Body of pancreas (tissue), 4 donors: ENCODE data around the gene HNRNPU. TPM values are rescaled to one million over a fixed set of nuclear protein-coding genes. Genes with fewer than 3 reads are reported as not detected.

ENCODE experiments used
- ATAC-seq: fragments of 150-250 bp; one replicate; pipeline ENCODE4 v1.9.1; 2016
- DNase-seq, 4 donors: peaks; one replicate each; pipeline ENCODE4 v3.0.0-alpha.2; 2019
- H3K27ac ChIP-seq, 4 donors: fragments of 200-600 bp; sonication (generic); 1 replicate in 3 of 4; 2 replicates in 1 of 4; pipeline versions ENCODE4 v1.5.1 to v1.6.1; 2016 to 2019; ENCODE audit warnings: mild to moderate bottlenecking in 1 of 4, mixed read lengths in 1 of 4, moderate library complexity in 1 of 4
- H3K27me3 ChIP-seq, 2 donors: fragments of 200-600 bp; sonication (generic); one replicate each; pipeline ENCODE4 v1.6.0; 2016; ENCODE audit warnings: mild to moderate bottlenecking in 1 of 2
- H3K36me3 ChIP-seq, 2 donors: fragments of 200-600 bp; sonication (generic); replicated peaks in 1 of 2; 2 replicates each; pipeline ENCODE4 v1.5.1; 2016; ENCODE audit warnings: low read depth in 2 of 2; ENCODE audit not compliant: insufficient read depth in 1 of 2
- H3K4me1 ChIP-seq: fragments of 200-600 bp; sonication (generic); one replicate; pipeline ENCODE4 v1.6.0; 2016
- H3K4me3 ChIP-seq, 2 donors: fragments of 200-600 bp; sonication (generic); 1 replicate in 1 of 2; 2 replicates in 1 of 2; pipeline ENCODE4 v1.5.1; 2016 to 2019
- H3K9me3 ChIP-seq, 3 donors: fragments of 200-600 bp; sonication (generic); 1 replicate in 2 of 3; 2 replicates in 1 of 3; pipeline ENCODE4 v1.5.1; 2016
- POLR2A ChIP-seq, 3 donors: fragments of 450-650 bp; IDR thresholded peaks; one replicate each; pipeline ENCODE4 v1.6.1; 2016; ENCODE audit warnings: antibody characterized with exemption in 3 of 3, mild to moderate bottlenecking in 2 of 3
- WGBS, 2 donors: methylation state at CpG; one replicate each; pipeline ENCODE4 v1.1.5; 2017; 5-methylcytosine and 5-hydroxymethylcytosine counted together
- intact Hi-C: fragments of 100-400 bp; cut with DNase I; formaldehyde crosslinking; loops from one replicate; pipeline ENCODE4 v1.15.1; 2023
- total RNA-seq, 2 donors: library from RNA; depleted of rRNA; stranded (reverse); fragments of >200 nt; gene quantifications; one replicate each; pipeline ENCODE4 v1.1.0, GENCODE V29; 2016
- TF ChIP-seq, protein P1 (sequence below), 7 experiments: fragments of 450-650 bp in 4 of 7; fragments of 200-600 bp in 3 of 7; sonication (generic) in 3 of 7; IDR thresholded peaks; one replicate each; pipeline ENCODE4 v1.5.1; 2016 to 2019; ENCODE audit warnings: antibody characterized with exemption in 7 of 7

Gene HNRNPU
- total RNA-seq, 2 donors from 2014 or later: 201 to 294 TPM

DNA sequence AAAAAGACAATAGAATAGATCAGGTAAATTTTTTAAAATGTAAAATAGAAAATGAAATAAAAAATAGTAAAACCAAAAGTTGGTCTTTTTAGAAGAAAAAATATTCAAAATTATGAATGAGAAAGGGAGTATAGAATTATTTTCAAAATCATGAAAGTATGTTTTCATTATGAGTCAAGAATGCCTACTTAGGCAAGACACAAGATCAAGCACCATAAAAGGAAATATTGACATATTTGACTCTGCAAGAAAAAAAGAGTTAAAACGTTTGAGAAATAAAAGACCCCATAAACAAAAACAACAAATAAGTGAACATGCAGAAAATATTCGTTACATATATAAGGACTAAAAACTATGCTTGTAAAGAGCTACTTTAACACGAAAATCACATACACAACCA, 33.7 kb downstream of the HNRNPU start:
- ATAC-seq: no peak
- intact Hi-C loops: no loop called here

DNA sequence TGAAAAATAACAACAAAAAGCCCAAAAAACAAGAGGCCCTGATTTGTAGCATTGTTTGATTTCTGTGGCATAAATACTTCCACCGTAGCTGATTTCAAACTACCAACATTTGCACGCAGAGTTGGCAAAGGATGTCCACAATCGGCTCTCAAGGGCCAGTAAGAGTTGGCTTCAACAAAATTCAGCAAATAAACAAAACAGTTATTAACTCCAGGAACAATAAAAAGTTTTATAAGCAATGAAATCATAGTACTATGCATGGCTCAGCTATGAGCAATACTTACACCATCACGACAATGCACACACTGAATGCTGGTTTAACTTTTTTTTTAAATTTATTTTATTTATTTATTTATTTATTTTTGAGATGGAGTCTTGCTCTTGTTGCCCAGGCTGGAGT, 37.6 kb downstream of the HNRNPU start:
- H3K36me3 ChIP-seq: no peaks in the 10 kb centered on the region
- WGBS, 2 donors: 78 to 84% methylated on average over 4 of the region's 4 CpGs
- H3K4me1 ChIP-seq: no peaks in the 10 kb centered on the region
- no peaks in the 10 kb centered on the region for H3K27me3 ChIP-seq
- no peak for DNase-seq
- ATAC-seq: no peak
- H3K4me3 ChIP-seq: no peak overlapping the region
- no peak overlapping the region for H3K27ac ChIP-seq
- TF ChIP-seq, protein P1, sequence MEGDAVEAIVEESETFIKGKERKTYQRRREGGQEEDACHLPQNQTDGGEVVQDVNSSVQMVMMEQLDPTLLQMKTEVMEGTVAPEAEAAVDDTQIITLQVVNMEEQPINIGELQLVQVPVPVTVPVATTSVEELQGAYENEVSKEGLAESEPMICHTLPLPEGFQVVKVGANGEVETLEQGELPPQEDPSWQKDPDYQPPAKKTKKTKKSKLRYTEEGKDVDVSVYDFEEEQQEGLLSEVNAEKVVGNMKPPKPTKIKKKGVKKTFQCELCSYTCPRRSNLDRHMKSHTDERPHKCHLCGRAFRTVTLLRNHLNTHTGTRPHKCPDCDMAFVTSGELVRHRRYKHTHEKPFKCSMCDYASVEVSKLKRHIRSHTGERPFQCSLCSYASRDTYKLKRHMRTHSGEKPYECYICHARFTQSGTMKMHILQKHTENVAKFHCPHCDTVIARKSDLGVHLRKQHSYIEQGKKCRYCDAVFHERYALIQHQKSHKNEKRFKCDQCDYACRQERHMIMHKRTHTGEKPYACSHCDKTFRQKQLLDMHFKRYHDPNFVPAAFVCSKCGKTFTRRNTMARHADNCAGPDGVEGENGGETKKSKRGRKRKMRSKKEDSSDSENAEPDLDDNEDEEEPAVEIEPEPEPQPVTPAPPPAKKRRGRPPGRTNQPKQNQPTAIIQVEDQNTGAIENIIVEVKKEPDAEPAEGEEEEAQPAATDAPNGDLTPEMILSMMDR (IDR thresholded peaks at IDR 0.05): no peak
- TF ChIP-seq POLR2A (IDR thresholded peaks at IDR 0.05): no peak
- H3K9me3 ChIP-seq: no peaks in the 10 kb centered on the region
- intact Hi-C loops: no loop called here

More for the DNA sequence above, 33.7 kb downstream of the HNRNPU start:
- peaks cover 4% of the 10 kb centered on the region for H3K4me1 ChIP-seq
- no peaks in the 10 kb centered on the region for H3K27me3 ChIP-seq
- no peaks in the 10 kb centered on the region for H3K36me3 ChIP-seq
- H3K4me3 ChIP-seq: no peak overlapping the region
- no peaks in the 10 kb centered on the region for H3K9me3 ChIP-seq
- DNase-seq: no peak
- no peak for TF ChIP-seq POLR2A (IDR thresholded peaks at IDR 0.05)
- TF ChIP-seq, protein P1 (IDR thresholded peaks at IDR 0.05): no peak
- no peak overlapping the region for H3K27ac ChIP-seq
- WGBS, 2 donors: 64 to 66% methylated on average over 3 of the region's 3 CpGs

DNA sequence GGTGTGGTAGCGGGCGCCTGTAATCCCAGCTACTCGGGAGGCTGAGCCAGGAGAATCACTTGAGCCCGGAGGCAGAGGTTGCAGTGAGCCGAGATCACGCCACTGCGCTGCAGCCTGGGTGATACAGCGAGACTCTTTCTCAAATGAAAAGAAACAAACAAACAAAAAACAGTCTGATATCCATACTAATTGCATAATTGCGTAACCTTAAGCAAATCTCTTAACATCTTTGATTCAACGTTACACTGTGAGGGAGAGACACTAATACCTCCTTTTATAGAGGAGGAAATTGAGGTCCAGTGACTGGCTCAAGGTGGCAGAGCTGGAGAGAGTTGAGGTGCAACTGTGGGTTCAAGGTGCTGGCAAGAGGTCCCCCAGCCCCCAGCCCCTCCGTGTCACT, 41.5 kb downstream of the HNRNPU start:
- 81 to 84% methylated on average over 11 of the region's 11 CpGs for WGBS, 2 donors
- DNase-seq (no peak), ATAC-seq (no peak)
- TF ChIP-seq POLR2A (IDR thresholded peaks at IDR 0.05): no peak
- TF ChIP-seq, protein P1 (IDR thresholded peaks at IDR 0.05): no peak
- Histone ChIP-seq H3K4me3 (no peak overlapping the region), H3K4me1 (no peaks in the 10 kb centered on the region), H3K27ac (no peak overlapping the region), H3K36me3 (no peaks in the 10 kb centered on the region), H3K9me3 (no peaks in the 10 kb centered on the region), H3K27me3 (no peaks in the 10 kb centered on the region)
- intact Hi-C loops: no loop called here

DNA sequence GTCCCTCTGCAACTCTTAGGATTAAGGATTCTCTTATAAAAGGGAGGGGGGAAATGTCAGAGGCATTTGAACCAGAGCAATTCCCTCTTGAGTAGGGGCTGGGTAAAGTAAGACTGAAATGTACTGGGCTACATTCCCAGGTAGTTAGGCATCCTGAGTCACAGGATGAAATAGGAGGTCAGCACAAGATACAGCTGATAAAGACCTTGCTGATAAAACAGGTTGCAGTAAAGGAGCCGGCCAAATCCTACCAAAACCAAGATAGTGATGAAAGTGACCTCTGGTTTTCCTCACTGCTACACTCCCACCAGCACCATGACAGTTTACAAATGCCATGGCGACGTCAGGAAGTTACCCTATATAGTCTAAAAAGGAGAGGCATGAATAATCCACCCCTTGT, 43.2 kb downstream of the HNRNPU start:
- H3K9me3 ChIP-seq: no peaks in the 10 kb centered on the region
- WGBS, 2 donors: 69 to 76% methylated on average over 3 of the region's 3 CpGs
- DNase-seq (no peak), ATAC-seq (no peak)
- H3K4me1 ChIP-seq: no peaks in the 10 kb centered on the region
- H3K36me3 ChIP-seq: no peaks in the 10 kb centered on the region
- no peak for TF ChIP-seq POLR2A (IDR thresholded peaks at IDR 0.05)
- TF ChIP-seq, protein P1 (IDR thresholded peaks at IDR 0.05): no peak
- H3K27ac ChIP-seq: no peak overlapping the region
- no peaks in the 10 kb centered on the region for H3K27me3 ChIP-seq
- no peak overlapping the region for H3K4me3 ChIP-seq
- intact Hi-C loops: no loop called here

DNA sequence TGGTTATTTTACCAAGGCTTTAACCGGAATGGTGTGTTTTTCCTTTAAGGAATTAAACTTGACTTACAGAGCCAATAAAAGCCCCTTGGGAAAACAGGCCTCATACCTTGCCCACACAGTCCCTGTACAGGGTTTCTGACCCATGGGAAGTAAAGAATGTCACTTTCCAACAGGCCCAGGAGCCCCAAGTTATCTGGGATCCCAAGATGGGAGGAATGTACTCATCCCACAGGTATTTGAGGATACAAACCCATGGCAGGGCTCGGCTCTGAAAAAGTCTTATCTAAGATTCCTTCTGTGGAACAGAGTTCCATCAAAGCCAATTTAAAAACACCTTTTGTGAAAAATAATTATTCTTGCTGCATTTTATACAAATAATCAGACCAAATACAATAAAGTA, 44.2 kb downstream of the HNRNPU start:
- Histone ChIP-seq H3K27ac (no peak overlapping the region), H3K9me3 (no peaks in the 10 kb centered on the region), H3K4me3 (no peak overlapping the region), H3K27me3 (no peaks in the 10 kb centered on the region), H3K4me1 (no peaks in the 10 kb centered on the region), H3K36me3 (no peaks in the 10 kb centered on the region)
- no peak for TF ChIP-seq POLR2A (IDR thresholded peaks at IDR 0.05)
- no peak for DNase-seq
- intact Hi-C loops: no loop called here
- WGBS, 2 donors: 89 to 94% methylated on average over 2 of the region's 2 CpGs
- ATAC-seq: no peak
